Calu3 (cell line): Measurements from ENCODE around the gene CHAF1A. TPM values are rescaled to one million over a fixed set of nuclear protein-coding genes. Genes with fewer than 3 reads are reported as not detected.

ENCODE experiments used
- BruUV-seq: library from RNA; stranded (reverse); fragments of 400-500 nt; replicated peaks from 2 replicates; lab custom pipeline; 2021; lab: Mats Ljungman, UMichigan
- CTCF ChIA-PET: fragments of 300-600 bp; sonication (Branson Sonifier 250); formaldehyde crosslinking; loops from one replicate; lab custom pipeline; 2022; ENCODE audit warnings: antibody characterized with exemption; lab: Charles Lee
- DNase-seq: peaks from one replicate; pipeline ENCODE4 v3.0.0; 2022
- H3K27ac Mint-ChIP-seq: one replicate; pipeline ENCODE4 v1.8.0; 2022; ENCODE audit warnings: mixed read lengths; ENCODE audit not compliant: unreplicated experiment
- H3K27me3 Mint-ChIP-seq: one replicate; pipeline ENCODE4 v1.8.0; 2022; ENCODE audit warnings: mixed read lengths; ENCODE audit not compliant: unreplicated experiment
- H3K36me3 Mint-ChIP-seq: one replicate; pipeline ENCODE4 v1.8.0; 2022; ENCODE audit warnings: mild to moderate bottlenecking, moderate library complexity, mixed read lengths; ENCODE audit not compliant: insufficient read depth, unreplicated experiment
- H3K4me1 Mint-ChIP-seq: one replicate; pipeline ENCODE4 v1.8.0; 2022; ENCODE audit warnings: mild to moderate bottlenecking, low read depth, mixed read lengths; ENCODE audit not compliant: unreplicated experiment
- H3K4me3 Mint-ChIP-seq: one replicate; pipeline ENCODE4 v1.8.0; 2022; ENCODE audit warnings: mild to moderate bottlenecking, low read depth, moderate library complexity, mixed read lengths; ENCODE audit not compliant: unreplicated experiment
- H3K9me3 Mint-ChIP-seq: one replicate; pipeline ENCODE4 v1.8.0; 2022; ENCODE audit warnings: low read depth, mixed read lengths; ENCODE audit not compliant: unreplicated experiment
- CTCF ChIP-seq: fragments of 200-600 bp; IDR thresholded peaks from one replicate; pipeline ENCODE4 v1.8.0; 2022; ENCODE audit warnings: antibody characterized with exemption; ENCODE audit not compliant: unreplicated experiment
- intact Hi-C: fragments of 100-400 bp; cut with micrococcal nuclease; formaldehyde crosslinking; loops from one replicate; pipeline ENCODE4 v1.10.0; 2022; ENCODE audit not compliant: unreplicated experiment
- total RNA-seq: library from RNA; stranded (reverse); gene quantifications from 2 replicates; pipeline ENCODE4 v1.2.3, GENCODE V29; 2022

Gene CHAF1A
- total RNA-seq, 1 experiment from 2014 or later, result 43.3 TPM

GRCh38 chr19:4457654-4458395, 55.4 kb downstream of the CHAF1A start, which contains the start of gene UBXN6:
TSS of gene UBXN6 (minus strand) at chr19:4457794. CDS start at chr19:4457697, 97 bp downstream.
- intact Hi-C loops, result no loop called here
- peaks cover 29% of the 10 kb centered on the region for H3K36me3 Mint-ChIP-seq
- DNase-seq, result peak; percentile 93
- CTCF ChIA-PET, result no interaction called here
- BruUV-seq, result no TSS peak
- no peaks in the 10 kb centered on the region for H3K27me3 Mint-ChIP-seq
- no peak for TF ChIP-seq CTCF
- no peaks in the 10 kb centered on the region for H3K9me3 Mint-ChIP-seq
- H3K4me3 Mint-ChIP-seq, result peak within 1 kb of the TSS; percentile 81
- H3K27ac Mint-ChIP-seq, result peak within 1 kb of the TSS; percentile 73
- peaks cover 11% of the 10 kb centered on the region for H3K4me1 Mint-ChIP-seq

GRCh38 chr19:4464815-4465581, 62.6 kb downstream of the CHAF1A start:
- intact Hi-C loops, result no loop called here

GRCh38 chr19:4467835-4468234, 65.4 kb downstream of the CHAF1A start:
- intact Hi-C loops, result no loop called here
- no peak for TF ChIP-seq CTCF
- Mint-ChIP-seq H3K4me3 (no peak overlapping the region), H3K27ac (no peak overlapping the region), H3K36me3 (no peaks in the 10 kb centered on the region), H3K27me3 (no peaks in the 10 kb centered on the region), H3K9me3 (no peaks in the 10 kb centered on the region), H3K4me1 (no peaks in the 10 kb centered on the region)
- BruUV-seq, result no TSS peak
- CTCF ChIA-PET, result interaction anchor here (0.7 kb wide), 2 partner anchors 58 to 324 kb away, joined by 3 read pairs; partner anchors contain the start of gene FEM1A
- DNase-seq, result no peak

More at GRCh38 chr19:4464815-4465581, 62.6 kb downstream of the CHAF1A start:
- Mint-ChIP-seq H3K9me3 (no peaks in the 10 kb centered on the region), H3K27ac (no peak overlapping the region), H3K4me3 (no peak overlapping the region), H3K27me3 (no peaks in the 10 kb centered on the region), H3K4me1 (no peaks in the 10 kb centered on the region), H3K36me3 (no peaks in the 10 kb centered on the region)
- no TSS peak for BruUV-seq
- TF ChIP-seq CTCF, result no peak
- no peak for DNase-seq
- CTCF ChIA-PET, result no interaction called here

- BruUV-seq, result no TSS peak
- CTCF ChIA-PET, result interaction anchor here (0.5 to 1.9 kb wide), 8 partner anchors 21 to 1016 kb away, joined by 3 to 6 read pairs (median 3); partner anchors contain the start of gene PLIN5
- Mint-ChIP-seq H3K36me3 (peaks cover 19% of the 10 kb centered on the region), H3K27me3 (no peaks in the 10 kb centered on the region), H3K27ac (no peak overlapping the region), H3K4me3 (no peak overlapping the region), H3K4me1 (no peaks in the 10 kb centered on the region), H3K9me3 (no peaks in the 10 kb centered on the region)
- intact Hi-C loops, result no loop called here
- TF ChIP-seq CTCF, result no peak
- peak; percentile 93 for DNase-seq
Observed at GRCh38 chr19:4471403-4472173, 69.1 kb downstream of the CHAF1A start.
